ENCODE data around the gene NOCT. TPM values are rescaled to one million over a fixed set of nuclear protein-coding genes. Genes with fewer than 3 reads are reported as not detected.
A peak's percentile ranks its signal among the peaks of the same experiment; 100 is the strongest.
"Not testable (repeated sequence)": the region's sequence is repeated elsewhere in the genome, so short reads cannot be mapped to it uniquely, and the experiment has no call there.

NOCT gene
- total RNA-seq, 1 donor from 2014 or later: 30.6 TPM

- no peak for DNase-seq
These were observed 34.9 kb downstream of the NOCT start for GRCh38 chr4:139050446-139050845.

- no peak for DNase-seq
These were observed 38.3 kb downstream of the NOCT start for GRCh38 chr4:139053909-139054308.

GRCh38 chr4:139054791-139055505 lies 39.4 kb downstream of the NOCT start:
- no peak for DNase-seq

GRCh38 chr4:139059026-139059425 lies 43.4 kb downstream of the NOCT start:
- DNase-seq: not testable (repeated sequence)

- no peak for DNase-seq
These were observed 45.0 kb downstream of the NOCT start for GRCh38 chr4:139060591-139060990.

- DNase-seq: no peak
These were observed 60.6 kb downstream of the NOCT start for GRCh38 chr4:139076016-139076744.

- no peak for DNase-seq
These were observed 62.2 kb downstream of the NOCT start for GRCh38 chr4:139077567-139078355.

GRCh38 chr4:139078926-139079325 lies 63.3 kb downstream of the NOCT start:
- no peak for DNase-seq

GRCh38 chr4:139082750-139083606 lies 67.4 kb downstream of the NOCT start:
- peak; percentile 96 for DNase-seq

- DNase-seq: peak; percentile 78
These were observed 68.0 kb downstream of the NOCT start for GRCh38 chr4:139083607-139083955.

- DNase-seq: peak; percentile 83
These were observed 68.6 kb downstream of the NOCT start for GRCh38 chr4:139083956-139084803.

GRCh38 chr4:139084804-139085093 lies 69.2 kb downstream of the NOCT start:
- no peak for DNase-seq

GRCh38 chr4:139085141-139085540 lies 69.6 kb downstream of the NOCT start:
- no peak for DNase-seq

GRCh38 chr4:139092271-139092670 lies 76.7 kb downstream of the NOCT start:
- no peak for DNase-seq

Small RNA genes lying within 50 kb of the gene (small RNA-seq; reads per million reads assigned to genes)
- not detected for gene RNU6-531P

Other genes with a start within 250 kb of the NOCT start
- gene ELF2, start 161.4 kb downstream of the NOCT start, total RNA-seq: 152 TPM